ENCODE data around the gene PLXND1.

Gene PLXND1

DNA sequence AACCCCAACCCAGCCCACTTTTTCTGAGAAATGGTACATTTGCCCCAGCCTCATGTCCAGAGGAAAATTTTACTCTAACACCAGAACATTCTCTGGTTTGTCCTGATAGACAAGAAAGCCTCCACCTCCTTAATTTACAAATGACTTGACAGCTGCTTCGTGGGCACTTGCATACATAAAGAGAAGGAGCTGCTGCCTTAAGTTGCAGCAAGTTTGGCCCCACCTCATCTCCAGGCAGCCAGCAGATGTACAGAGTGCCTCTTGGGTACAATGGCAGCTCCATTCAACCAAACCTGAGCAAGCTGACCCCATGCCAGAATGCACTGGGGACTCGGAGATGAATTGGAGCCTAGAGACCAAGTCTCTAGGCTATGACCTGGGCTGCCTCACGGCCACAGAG is 69.7 kb downstream of the PLXND1 start:
- TF ChIP-seq CTCF (IDR thresholded peaks at IDR 0.05; ENCODE audit: borderline replicate concordance, insufficient read depth, low read depth, low read length): no peak
- no peak overlapping the region for H3K4me3 ChIP-seq (ENCODE audit: low read depth, low read length)

DNA sequence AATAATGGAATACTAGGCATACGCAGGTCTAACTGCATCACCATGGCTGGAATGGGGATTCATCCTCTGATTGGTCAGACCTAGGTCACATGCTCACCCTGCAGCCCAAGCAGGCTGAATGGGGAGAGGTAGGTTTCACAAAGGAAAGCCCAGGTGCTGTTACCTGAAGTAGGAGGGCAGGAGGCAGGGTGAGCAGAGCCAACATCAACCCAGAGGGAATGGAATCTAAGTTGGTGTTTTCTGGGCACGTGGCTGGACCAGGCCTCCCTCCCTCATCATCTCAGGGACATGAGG is 70.2 kb downstream of the PLXND1 start:
- no peak overlapping the region for H3K4me3 ChIP-seq (ENCODE audit: low read depth, low read length)
- no peak for TF ChIP-seq CTCF (IDR thresholded peaks at IDR 0.05; ENCODE audit: borderline replicate concordance, insufficient read depth, low read depth, low read length)

GRCh38 chr3:129535075-129535474 is 71.4 kb downstream of the PLXND1 start:
- no peak for TF ChIP-seq CTCF (IDR thresholded peaks at IDR 0.05; ENCODE audit: borderline replicate concordance, insufficient read depth, low read depth, low read length)
- H3K4me3 ChIP-seq (ENCODE audit: low read depth, low read length): no peak overlapping the region

- TF ChIP-seq CTCF (IDR thresholded peaks at IDR 0.05; ENCODE audit: borderline replicate concordance, insufficient read depth, low read depth, low read length): no peak
- H3K4me3 ChIP-seq (ENCODE audit: low read depth, low read length): no peak overlapping the region
Observed at GRCh38 chr3:129534428-129535027, 71.9 kb downstream of the PLXND1 start.

GRCh38 chr3:129533406-129533805 is 73.1 kb downstream of the PLXND1 start:
- H3K4me3 ChIP-seq (ENCODE audit: low read depth, low read length): no peak overlapping the region
- no peak for TF ChIP-seq CTCF (IDR thresholded peaks at IDR 0.05; ENCODE audit: borderline replicate concordance, insufficient read depth, low read depth, low read length)

DNA sequence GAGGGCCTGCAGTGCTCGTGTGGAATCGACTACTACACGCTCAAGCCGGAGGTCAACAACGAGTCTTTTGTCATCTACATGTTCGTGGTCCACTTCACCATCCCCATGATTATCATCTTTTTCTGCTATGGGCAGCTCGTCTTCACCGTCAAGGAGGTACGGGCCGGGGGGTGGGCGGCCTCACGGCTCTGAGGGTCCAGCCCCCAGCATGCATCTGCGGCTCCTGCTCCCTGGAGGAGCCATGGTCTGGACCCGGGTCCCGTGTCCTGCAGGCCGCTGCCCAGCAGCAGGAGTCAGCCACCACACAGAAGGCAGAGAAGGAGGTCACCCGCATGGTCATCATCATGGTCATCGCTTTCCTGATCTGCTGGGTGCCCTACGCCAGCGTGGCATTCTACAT is 74.2 kb downstream of the PLXND1 start:
- no peak for TF ChIP-seq CTCF (IDR thresholded peaks at IDR 0.05; ENCODE audit: borderline replicate concordance, insufficient read depth, low read depth, low read length)
- H3K4me3 ChIP-seq (ENCODE audit: low read depth, low read length): no peak overlapping the region

DNA sequence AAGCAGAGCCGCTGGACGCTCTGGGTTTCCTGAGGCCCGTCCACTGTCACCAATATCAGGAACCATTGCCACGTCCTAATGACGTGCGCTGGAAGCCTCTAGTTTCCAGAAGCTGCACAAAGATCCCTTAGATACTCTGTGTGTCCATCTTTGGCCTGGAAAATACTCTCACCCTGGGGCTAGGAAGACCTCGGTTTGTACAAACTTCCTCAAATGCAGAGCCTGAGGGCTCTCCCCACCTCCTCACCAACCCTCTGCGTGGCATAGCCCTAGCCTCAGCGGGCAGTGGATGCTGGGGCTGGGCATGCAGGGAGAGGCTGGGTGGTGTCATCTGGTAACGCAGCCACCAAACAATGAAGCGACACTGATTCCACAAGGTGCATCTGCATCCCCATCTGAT is 74.8 kb downstream of the PLXND1 start:
- no peak for TF ChIP-seq CTCF (IDR thresholded peaks at IDR 0.05; ENCODE audit: borderline replicate concordance, insufficient read depth, low read depth, low read length)
- no peak overlapping the region for H3K4me3 ChIP-seq (ENCODE audit: low read depth, low read length)

Measured in GM12875 (cell line).